Esophagus muscularis mucosa (tissue), 4 donors: Measurements from ENCODE around the gene INSM1. TPM values are rescaled to one million over a fixed set of nuclear protein-coding genes. Genes with fewer than 3 reads are reported as not detected.

Source experiments
- DNase-seq: peaks from one replicate; pipeline ENCODE4 v3.0.0-alpha.2; 2017; ENCODE audit errors: extremely low spot score
- H3K27ac ChIP-seq, 4 donors: fragments of 200-600 bp; sonication (generic); replicated peaks in 1 of 4; 1 replicate in 3 of 4; 2 replicates in 1 of 4; pipeline ENCODE4 v1.5.1; 2016 to 2019; ENCODE audit warnings: mild to moderate bottlenecking in 1 of 4
- H3K27me3 ChIP-seq, 4 donors: fragments of 200-600 bp; sonication (generic); one replicate each; pipeline versions ENCODE4 v1.5.1 to v1.6.0; 2016 to 2019
- H3K36me3 ChIP-seq, 4 donors: fragments of 200-600 bp; sonication (generic); one replicate each; pipeline ENCODE4 v1.5.1; 2016 to 2019
- H3K4me1 ChIP-seq, 4 donors: fragments of 200-600 bp; sonication (generic); one replicate each; pipeline ENCODE4 v1.5.1; 2016 to 2019
- H3K4me3 ChIP-seq, 4 donors: fragments of 200-600 bp; sonication (generic); 1 replicate in 2 of 4; 2 replicates in 2 of 4; pipeline ENCODE4 v1.5.1; 2016 to 2019; ENCODE audit warnings: mild to moderate bottlenecking in 4 of 4, moderate library complexity in 1 of 4
- H3K9me3 ChIP-seq, 4 donors: fragments of 200-600 bp; sonication (generic); 1 replicate in 3 of 4; 2 replicates in 1 of 4; pipeline ENCODE4 v1.5.1; 2016 to 2019
- CTCF ChIP-seq, 3 experiments: fragments of 200-600 bp in 2 of 3; fragments of 450-650 bp in 1 of 3; sonication (generic) in 2 of 3; IDR thresholded peaks; one replicate each; pipeline ENCODE4 v1.5.1; 2017 to 2019; ENCODE audit warnings: antibody characterized with exemption in 3 of 3, mild to moderate bottlenecking in 2 of 3, moderate library complexity in 1 of 3
- EP300 ChIP-seq: sonication (generic); formaldehyde crosslinking; IDR thresholded peaks from one replicate; pipeline ENCODE4 v1.6.1; 2017; ENCODE audit warnings: antibody characterized with exemption
- POLR2A ChIP-seq: fragments of 450-650 bp; IDR thresholded peaks from one replicate; pipeline ENCODE4 v1.6.1; 2017; ENCODE audit warnings: antibody characterized with exemption, moderate library complexity, mild to moderate bottlenecking, low read depth
- POLR2AphosphoS5 ChIP-seq, 2 donors: sonication (generic); formaldehyde crosslinking; IDR thresholded peaks; one replicate each; pipeline ENCODE4 v1.6.1; 2017; ENCODE audit warnings: antibody characterized with exemption in 2 of 2
- WGBS: methylation state at CpG from one replicate; pipeline ENCODE4 v1.1.5; 2018; 5-methylcytosine and 5-hydroxymethylcytosine counted together
- intact Hi-C: fragments of 100-400 bp; cut with DNase I; formaldehyde crosslinking; loops from one replicate; pipeline ENCODE4 v1.15.1; 2023
- total RNA-seq, 4 donors: library from RNA; depleted of rRNA; stranded (reverse); fragments of >200 nt; gene quantifications; one replicate each; pipeline versions ENCODE4 v1.1.0 to v1.2.1, GENCODE V29; 2016

INSM1 gene
- total RNA-seq, 4 donors from 2014 or later: not detected

GRCh38 chr20:20358801-20359200, 9.1 kb upstream of the INSM1 start:
- Histone ChIP-seq H3K4me3 (no peak overlapping the region), H3K9me3 (no peaks in the 10 kb centered on the region), H3K4me1 (peaks cover under 1 to 23% (median 14%) of the 10 kb centered on the region in 4 donors), H3K36me3 (no peaks in the 10 kb centered on the region), H3K27me3 (peaks cover 0 to 52% (median 9%) of the 10 kb centered on the region in 4 donors), H3K27ac (no peak overlapping the region)
- intact Hi-C loops: no loop called here
- TF ChIP-seq EP300: no peak
- no peak for TF ChIP-seq POLR2A
- no peak for TF ChIP-seq POLR2AphosphoS5 (IDR thresholded peaks at IDR 0.05)
- TF ChIP-seq CTCF (IDR thresholded peaks at IDR 0.05): no peak
- no peak for DNase-seq

DNA sequence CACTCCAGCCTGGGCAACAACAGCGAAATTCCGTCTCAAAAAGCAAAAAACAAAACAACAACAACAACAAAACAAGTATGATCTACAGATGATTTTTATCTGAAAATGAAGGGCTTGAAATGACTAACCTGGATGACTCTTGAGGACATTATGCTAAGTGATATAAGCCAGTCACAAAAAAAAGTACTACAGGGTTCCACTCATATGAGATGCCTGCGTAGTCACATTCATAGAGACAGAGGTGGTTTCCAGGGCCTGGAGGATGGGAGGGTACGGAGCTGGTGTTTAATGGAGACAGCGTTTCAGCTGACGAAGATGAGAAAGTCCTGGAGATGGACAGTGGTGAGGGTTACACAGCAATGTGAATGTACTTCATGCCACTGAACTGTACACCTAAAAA, 8.3 kb upstream of the INSM1 start:
- peaks cover 9 to 31% (median 22%) of the 10 kb centered on the region in 4 donors for H3K4me1 ChIP-seq
- H3K4me3 ChIP-seq: no peak overlapping the region
- no peak for TF ChIP-seq POLR2AphosphoS5 (IDR thresholded peaks at IDR 0.05)
- no peak for TF ChIP-seq EP300
- no peak for TF ChIP-seq POLR2A
- no peak for TF ChIP-seq CTCF (IDR thresholded peaks at IDR 0.05)
- peaks cover 0 to 58% (median 17%) of the 10 kb centered on the region in 4 donors for H3K27me3 ChIP-seq
- DNase-seq: no peak
- intact Hi-C loops: loop anchor here (5.0 kb wide), 1 partner anchor 208 kb away; no protein-coding TSS in a partner anchor
- H3K9me3 ChIP-seq: no peaks in the 10 kb centered on the region
- WGBS: 75% methylated on average over 6 of the region's 6 CpGs
- no peaks in the 10 kb centered on the region for H3K36me3 ChIP-seq
- no peak overlapping the region for H3K27ac ChIP-seq

- intact Hi-C loops: loop anchor here (5.0 kb wide), 1 partner anchor 207 kb away; no protein-coding TSS in a partner anchor
Measured at GRCh38 chr20:20360464-20360863, 7.4 kb upstream of the INSM1 start.

GRCh38 chr20:20362774-20363433, 5.0 kb upstream of the INSM1 start:
- Histone ChIP-seq H3K4me1 (peaks cover 14 to 52% (median 42%) of the 10 kb centered on the region in 4 donors), H3K4me3 (no peak overlapping the region), H3K27me3 (peaks cover 0 to 86% (median 43%) of the 10 kb centered on the region in 4 donors), H3K27ac (no peak overlapping the region), H3K36me3 (no peaks in the 10 kb centered on the region), H3K9me3 (no peaks in the 10 kb centered on the region)
- DNase-seq: no peak
- WGBS: 5% methylated on average over 17 of the region's 17 CpGs
- TF ChIP-seq POLR2A: no peak
- no peak for TF ChIP-seq POLR2AphosphoS5 (IDR thresholded peaks at IDR 0.05)
- TF ChIP-seq EP300: no peak
- TF ChIP-seq CTCF (IDR thresholded peaks at IDR 0.05): no peak
- intact Hi-C loops: loop anchor here (5.0 kb wide), 1 partner anchor 204 kb away; no protein-coding TSS in a partner anchor

More at GRCh38 chr20:20360464-20360863, 7.4 kb upstream of the INSM1 start:
- H3K27ac ChIP-seq: no peak overlapping the region
- H3K4me3 ChIP-seq: no peak overlapping the region
- H3K36me3 ChIP-seq: no peaks in the 10 kb centered on the region
- DNase-seq: no peak
- TF ChIP-seq POLR2AphosphoS5 (IDR thresholded peaks at IDR 0.05) (no peak), EP300 (no peak), CTCF (IDR thresholded peaks at IDR 0.05) (peak; percentile 59 to 78 (median 59)), POLR2A (no peak)
- no peaks in the 10 kb centered on the region for H3K9me3 ChIP-seq
- H3K27me3 ChIP-seq: peaks cover 0 to 62% (median 25%) of the 10 kb centered on the region in 4 donors
- WGBS: 3% methylated on average over 6 of the region's 6 CpGs
- H3K4me1 ChIP-seq: peaks cover 9 to 38% (median 26%) of the 10 kb centered on the region in 4 donors
